Measurements from ENCODE around the gene OR10R2.

Gene OR10R2

DNA sequence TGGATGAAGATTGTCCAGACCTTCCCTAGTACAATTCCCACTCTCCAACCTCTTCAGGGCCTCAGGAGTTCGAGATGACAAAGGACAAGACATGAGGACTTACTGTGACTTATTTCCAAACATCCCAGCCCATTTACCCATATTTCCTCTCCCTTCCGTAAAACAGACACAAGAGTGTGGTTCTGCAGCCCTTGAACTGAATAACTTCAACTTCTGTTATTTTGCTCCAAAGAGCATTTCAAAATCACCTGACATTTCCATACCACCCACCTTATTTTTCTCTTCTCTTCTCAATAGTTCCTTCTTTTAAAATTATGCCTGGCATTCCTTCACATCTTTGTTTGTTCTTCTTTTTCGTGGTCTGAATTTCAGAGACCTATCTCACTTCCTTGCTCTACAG, 37.3 kb upstream of the OR10R2 start:
- Histone ChIP-seq H3K9ac (ENCODE audit: low read depth, low read length, poor library complexity) (no peak overlapping the region), H3K4ac (ENCODE audit: low read length) (no peak overlapping the region), H3K18ac (ENCODE audit: low read length) (no peak overlapping the region), H3K9me3 (replicated peaks in 1 of 2; ENCODE audit: control insufficient read depth in 2 of 2, insufficient read depth in 1 of 2, low read depth in 1 of 2, low read length in 2 of 2) (no peaks in the 10 kb centered on the region), H3K79me1 (ENCODE audit: low read depth, low read length) (no peaks in the 10 kb centered on the region), H3K23ac (ENCODE audit: low read depth, low read length, poor library complexity) (no peak overlapping the region), H2AK5ac (ENCODE audit: low read depth, low read length) (no peak overlapping the region), H3K36me3 (replicated peaks in 1 of 2; ENCODE audit: control insufficient read depth in 2 of 2, insufficient read depth in 2 of 2, low read length in 2 of 2) (no peaks in the 10 kb centered on the region), H2BK15ac (ENCODE audit: low read length) (no peak overlapping the region), H3K14ac (ENCODE audit: low read length) (no peak overlapping the region), H3K4me1 (ENCODE audit: control insufficient read depth in 2 of 2, insufficient read depth in 1 of 2, low read depth in 1 of 2, low read length in 2 of 2) (no peaks in the 10 kb centered on the region), H3K27me3 (ENCODE audit: control insufficient read depth in 3 of 3, insufficient read depth in 3 of 3, low read depth in 1 of 3, low read length in 3 of 3) (no peaks in the 10 kb centered on the region), H2BK12ac (ENCODE audit: low read length) (no peak overlapping the region), H2AFZ (ENCODE audit: low read length) (no peak overlapping the region), H2BK120ac (ENCODE audit: low read depth, low read length) (no peak overlapping the region), H3K27ac (replicated peaks; ENCODE audit: low read length) (no peak overlapping the region), H4K91ac (ENCODE audit: low read depth, low read length, poor library complexity) (no peak overlapping the region), H2BK5ac (ENCODE audit: low read length) (no peak overlapping the region), H3K4me3 (ENCODE audit: low read length in 2 of 2) (no peak overlapping the region), H3K4me2 (ENCODE audit: insufficient read depth, low read length, poor library complexity, severe bottlenecking) (no peak overlapping the region), H4K8ac (ENCODE audit: low read depth, low read length) (no peak overlapping the region)
- WGBS, 2 donors (ENCODE audit: extremely low coverage in 2 of 2, insufficient read length in 2 of 2, insufficient replicate concordance in 1 of 2) = no CpG with 5 or more reads among the region's 3 CpGs
- DNase-seq (ENCODE audit: low spot score) = no peak

DNA sequence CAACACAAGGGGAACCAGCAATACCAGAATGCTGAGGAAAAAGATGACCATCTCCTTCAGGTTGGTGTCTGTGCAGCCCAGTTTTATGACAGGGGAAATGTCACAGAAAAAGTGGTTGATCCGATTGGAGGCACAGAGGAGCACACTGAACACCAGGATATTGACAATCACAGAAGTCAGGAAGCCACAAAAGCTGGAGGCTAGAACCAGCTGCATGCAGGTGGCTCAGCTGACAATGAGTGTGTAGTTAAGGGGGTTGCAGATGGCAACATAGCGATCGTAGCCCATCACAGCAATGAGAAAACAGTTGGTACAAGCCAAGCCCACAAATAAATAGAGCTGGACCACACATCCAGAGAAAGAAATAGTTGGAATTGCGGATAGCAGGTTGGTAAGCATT, 26.6 kb upstream of the OR10R2 start:
- no peak overlapping the region for H3K18ac ChIP-seq (ENCODE audit: low read length)
- H2AK5ac ChIP-seq (ENCODE audit: low read depth, low read length) = no peak overlapping the region
- no peak overlapping the region for H2BK5ac ChIP-seq (ENCODE audit: low read length)
- H3K79me1 ChIP-seq (ENCODE audit: low read depth, low read length) = no peaks in the 10 kb centered on the region
- no peaks in the 10 kb centered on the region for H3K4me1 ChIP-seq (ENCODE audit: control insufficient read depth in 2 of 2, insufficient read depth in 1 of 2, low read depth in 1 of 2, low read length in 2 of 2)
- no peak overlapping the region for H4K91ac ChIP-seq (ENCODE audit: low read depth, low read length, poor library complexity)
- no peak for DNase-seq (ENCODE audit: low spot score)
- no peak overlapping the region for H3K4ac ChIP-seq (ENCODE audit: low read length)
- H3K4me3 ChIP-seq (ENCODE audit: low read length in 2 of 2) = no peak overlapping the region
- H3K4me2 ChIP-seq (ENCODE audit: insufficient read depth, low read length, poor library complexity, severe bottlenecking) = no peak overlapping the region
- no peaks in the 10 kb centered on the region for H3K36me3 ChIP-seq (replicated peaks in 1 of 2; ENCODE audit: control insufficient read depth in 2 of 2, insufficient read depth in 2 of 2, low read length in 2 of 2)
- no peak overlapping the region for H3K23ac ChIP-seq (ENCODE audit: low read depth, low read length, poor library complexity)
- no peak overlapping the region for H4K8ac ChIP-seq (ENCODE audit: low read depth, low read length)
- no peak overlapping the region for H2AFZ ChIP-seq (ENCODE audit: low read length)
- no peak overlapping the region for H3K27ac ChIP-seq (replicated peaks; ENCODE audit: low read length)
- H2BK120ac ChIP-seq (ENCODE audit: low read depth, low read length) = no peak overlapping the region
- no peaks in the 10 kb centered on the region for H3K27me3 ChIP-seq (ENCODE audit: control insufficient read depth in 3 of 3, insufficient read depth in 3 of 3, low read depth in 1 of 3, low read length in 3 of 3)
- WGBS, 2 donors (ENCODE audit: extremely low coverage in 2 of 2, insufficient read length in 2 of 2, insufficient replicate concordance in 1 of 2) = no CpG with 5 or more reads among the region's 4 CpGs
- H3K9ac ChIP-seq (ENCODE audit: low read depth, low read length, poor library complexity) = no peak overlapping the region
- H2BK12ac ChIP-seq (ENCODE audit: low read length) = no peak overlapping the region
- no peaks in the 10 kb centered on the region for H3K9me3 ChIP-seq (replicated peaks in 1 of 2; ENCODE audit: control insufficient read depth in 2 of 2, insufficient read depth in 1 of 2, low read depth in 1 of 2, low read length in 2 of 2)
- no peak overlapping the region for H2BK15ac ChIP-seq (ENCODE audit: low read length)
- H3K14ac ChIP-seq (ENCODE audit: low read length) = no peak overlapping the region

DNA sequence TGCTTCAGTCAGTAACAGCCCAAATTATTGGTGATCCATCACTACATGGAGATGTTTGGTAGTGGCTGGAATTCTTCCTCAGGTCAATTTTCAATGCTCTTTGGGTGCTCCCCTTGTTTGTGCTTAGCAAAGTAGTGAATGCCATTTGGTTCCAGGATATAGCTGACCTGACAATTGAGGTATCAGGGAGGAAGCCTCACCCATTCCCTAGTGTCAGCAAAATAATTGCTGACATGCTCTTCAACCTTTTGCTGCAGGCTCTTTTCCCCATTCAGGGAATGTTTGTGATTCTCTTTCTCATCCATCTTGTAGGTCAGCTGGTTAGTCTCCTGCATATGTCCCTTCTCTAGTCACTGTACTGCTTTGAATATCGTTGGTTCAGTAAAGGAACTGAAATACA, 17.5 kb upstream of the OR10R2 start:
- no CpG with 5 or more reads among the region's 1 CpG for WGBS, 2 donors (ENCODE audit: extremely low coverage in 2 of 2, insufficient read length in 2 of 2, insufficient replicate concordance in 1 of 2)
- Histone ChIP-seq H2BK15ac (ENCODE audit: low read length) (no peak overlapping the region), H3K4me2 (ENCODE audit: insufficient read depth, low read length, poor library complexity, severe bottlenecking) (no peak overlapping the region)

DNA sequence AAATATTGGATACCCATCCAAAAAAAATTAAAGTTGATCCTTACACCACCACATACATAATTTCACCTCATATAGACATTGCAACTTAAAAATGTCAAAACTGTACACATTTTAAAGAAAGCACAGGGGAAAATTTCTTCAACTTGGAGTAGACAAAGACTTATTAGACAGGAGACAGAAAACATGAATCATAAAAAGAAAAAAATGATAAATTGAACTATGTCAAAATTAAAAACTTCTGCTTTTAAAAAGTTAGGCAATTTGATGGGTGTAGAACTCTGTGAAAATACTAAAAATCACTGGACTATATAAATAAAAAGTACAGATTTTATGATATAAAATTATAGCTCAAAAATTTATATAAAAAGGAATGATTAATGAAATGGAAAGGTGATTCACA, 14.8 kb upstream of the OR10R2 start:
- H4K91ac ChIP-seq (ENCODE audit: low read depth, low read length, poor library complexity) = no peak overlapping the region
- H3K36me3 ChIP-seq (replicated peaks in 1 of 2; ENCODE audit: control insufficient read depth in 2 of 2, insufficient read depth in 2 of 2, low read length in 2 of 2) = no peaks in the 10 kb centered on the region
- H2BK5ac ChIP-seq (ENCODE audit: low read length) = no peak overlapping the region
- H3K27ac ChIP-seq (replicated peaks; ENCODE audit: low read length) = no peak overlapping the region
- H3K4ac ChIP-seq (ENCODE audit: low read length) = no peak overlapping the region
- no peak overlapping the region for H2BK12ac ChIP-seq (ENCODE audit: low read length)
- DNase-seq (ENCODE audit: low spot score) = no peak
- H4K8ac ChIP-seq (ENCODE audit: low read depth, low read length) = no peak overlapping the region
- no peaks in the 10 kb centered on the region for H3K4me1 ChIP-seq (ENCODE audit: control insufficient read depth in 2 of 2, insufficient read depth in 1 of 2, low read depth in 1 of 2, low read length in 2 of 2)
- no peak overlapping the region for H3K23ac ChIP-seq (ENCODE audit: low read depth, low read length, poor library complexity)
- no peaks in the 10 kb centered on the region for H3K79me1 ChIP-seq (ENCODE audit: low read depth, low read length)
- no peak overlapping the region for H3K4me3 ChIP-seq (ENCODE audit: low read length in 2 of 2)
- H2AFZ ChIP-seq (ENCODE audit: low read length) = no peak overlapping the region
- H3K9me3 ChIP-seq (replicated peaks in 1 of 2; ENCODE audit: control insufficient read depth in 2 of 2, insufficient read depth in 1 of 2, low read depth in 1 of 2, low read length in 2 of 2) = no peaks in the 10 kb centered on the region
- H3K9ac ChIP-seq (ENCODE audit: low read depth, low read length, poor library complexity) = no peak overlapping the region
- H3K14ac ChIP-seq (ENCODE audit: low read length) = no peak overlapping the region
- H3K27me3 ChIP-seq (ENCODE audit: control insufficient read depth in 3 of 3, insufficient read depth in 3 of 3, low read depth in 1 of 3, low read length in 3 of 3) = no peaks in the 10 kb centered on the region
- no peak overlapping the region for H3K4me2 ChIP-seq (ENCODE audit: insufficient read depth, low read length, poor library complexity, severe bottlenecking)
- no peak overlapping the region for H3K18ac ChIP-seq (ENCODE audit: low read length)
- no peak overlapping the region for H2AK5ac ChIP-seq (ENCODE audit: low read depth, low read length)
- H2BK15ac ChIP-seq (ENCODE audit: low read length) = no peak overlapping the region
- no peak overlapping the region for H2BK120ac ChIP-seq (ENCODE audit: low read depth, low read length)

More for the DNA sequence above, 17.5 kb upstream of the OR10R2 start:
- Histone ChIP-seq H3K27ac (replicated peaks; ENCODE audit: low read length) (no peak overlapping the region), H3K23ac (ENCODE audit: low read depth, low read length, poor library complexity) (no peak overlapping the region), H4K8ac (ENCODE audit: low read depth, low read length) (no peak overlapping the region), H2BK5ac (ENCODE audit: low read length) (no peak overlapping the region), H3K4me1 (ENCODE audit: control insufficient read depth in 2 of 2, insufficient read depth in 1 of 2, low read depth in 1 of 2, low read length in 2 of 2) (no peaks in the 10 kb centered on the region), H3K4me3 (ENCODE audit: low read length in 2 of 2) (no peak overlapping the region), H2BK120ac (ENCODE audit: low read depth, low read length) (no peak overlapping the region), H3K18ac (ENCODE audit: low read length) (no peak overlapping the region), H3K9me3 (replicated peaks in 1 of 2; ENCODE audit: control insufficient read depth in 2 of 2, insufficient read depth in 1 of 2, low read depth in 1 of 2, low read length in 2 of 2) (no peaks in the 10 kb centered on the region), H2AFZ (ENCODE audit: low read length) (no peak overlapping the region), H2AK5ac (ENCODE audit: low read depth, low read length) (no peak overlapping the region), H2BK12ac (ENCODE audit: low read length) (no peak overlapping the region), H3K14ac (ENCODE audit: low read length) (no peak overlapping the region), H3K4ac (ENCODE audit: low read length) (no peak overlapping the region), H3K9ac (ENCODE audit: low read depth, low read length, poor library complexity) (no peak overlapping the region), H3K27me3 (ENCODE audit: control insufficient read depth in 3 of 3, insufficient read depth in 3 of 3, low read depth in 1 of 3, low read length in 3 of 3) (no peaks in the 10 kb centered on the region), H4K91ac (ENCODE audit: low read depth, low read length, poor library complexity) (no peak overlapping the region), H3K36me3 (replicated peaks in 1 of 2; ENCODE audit: control insufficient read depth in 2 of 2, insufficient read depth in 2 of 2, low read length in 2 of 2) (no peaks in the 10 kb centered on the region), H3K79me1 (ENCODE audit: low read depth, low read length) (no peaks in the 10 kb centered on the region)
- DNase-seq (ENCODE audit: low spot score) = no peak

All from neuronal stem cell (in vitro differentiated cells).